CD14-positive monocyte (primary cell): Measurements from ENCODE around the gene BANP. TPM values are rescaled to one million over a fixed set of nuclear protein-coding genes. Genes with fewer than 3 reads are reported as not detected.
"Not testable (repeated sequence)": the region's sequence is repeated elsewhere in the genome, so short reads cannot be mapped to it uniquely, and the experiment has no call there.

Source experiments
- DNase-seq, 3 donors: peaks; one replicate each; pipeline ENCODE4 v3.0.0-alpha.2; 2011 to 2022
- H2AFZ ChIP-seq: 2 replicates; pipeline ENCODE4 v1.6.0; 2012; ENCODE audit warnings: mild to moderate bottlenecking, low read depth, low read length, inconsistent platforms; ENCODE audit not compliant: insufficient read depth, poor library complexity, severe bottlenecking
- H3K27ac ChIP-seq, 2 donors: 1 replicate in 1 of 2; 2 replicates in 1 of 2; pipeline ENCODE4 v1.5.1; 2012 to 2013; ENCODE audit warnings: low read length in 2 of 2, control low read depth in 1 of 2, inconsistent platforms in 1 of 2, low read depth in 1 of 2, mild to moderate bottlenecking in 1 of 2
- H3K27me3 ChIP-seq, 2 donors: one replicate each; pipeline versions ENCODE4 v1.6.0 to v1.6.1; 2011 to 2013; ENCODE audit warnings: low read length in 2 of 2; ENCODE audit not compliant: control insufficient read depth in 2 of 2, insufficient read depth in 2 of 2
- H3K36me3 ChIP-seq, 2 donors: replicated peaks in 1 of 2; 1 replicate in 1 of 2; 2 replicates in 1 of 2; pipeline versions ENCODE4 v1.5.1 to v1.6.1; 2012 to 2013; ENCODE audit warnings: low read length in 2 of 2, control low read depth in 1 of 2, inconsistent platforms in 1 of 2, mild to moderate bottlenecking in 1 of 2; ENCODE audit not compliant: insufficient read depth in 2 of 2, control insufficient read depth in 1 of 2
- H3K4me1 ChIP-seq, 2 donors: 1 replicate in 1 of 2; 2 replicates in 1 of 2; pipeline versions ENCODE4 v1.5.1 to v1.6.1; 2012 to 2013; ENCODE audit warnings: low read length in 2 of 2, control low read depth in 1 of 2, inconsistent platforms in 1 of 2, mild to moderate bottlenecking in 1 of 2, moderate library complexity in 1 of 2; ENCODE audit not compliant: insufficient read depth in 2 of 2, control insufficient read depth in 1 of 2
- H3K4me2 ChIP-seq: replicated peaks from 2 replicates; pipeline ENCODE3; 2012; ENCODE audit warnings: low read length, moderate library complexity, mild to moderate bottlenecking; ENCODE audit not compliant: poor library complexity, severe bottlenecking; ENCODE audit errors: extremely low read depth
- H3K4me3 ChIP-seq, 3 experiments: fragments of 200-600 bp in 1 of 3; sonication (generic) in 1 of 3; replicated peaks in 1 of 3; 1 replicate in 2 of 3; 2 replicates in 1 of 3; pipeline ENCODE4 v1.5.1; 2011 to 2013; ENCODE audit warnings: low read length in 3 of 3, mild to moderate bottlenecking in 3 of 3, control low read depth in 2 of 3, low read depth in 2 of 3, inconsistent platforms in 1 of 3, moderate library complexity in 1 of 3
- H3K79me2 ChIP-seq: 2 replicates; pipeline ENCODE4 v1.6.0; 2012; ENCODE audit warnings: mild to moderate bottlenecking, control low read depth, inconsistent platforms, low read length, moderate library complexity; ENCODE audit not compliant: insufficient read depth
- H3K9ac ChIP-seq: 2 replicates; pipeline ENCODE4 v1.6.0; 2017; ENCODE audit warnings: low read length, mild to moderate bottlenecking; ENCODE audit not compliant: insufficient read depth, poor library complexity, severe bottlenecking
- H3K9me3 ChIP-seq, 2 donors: replicated peaks in 1 of 2; 1 replicate in 1 of 2; 2 replicates in 1 of 2; pipeline versions ENCODE4 v1.5.1 to v1.6.1; 2012 to 2013; ENCODE audit warnings: low read length in 2 of 2, control low read depth in 1 of 2; ENCODE audit not compliant: control insufficient read depth in 1 of 2, insufficient read depth in 1 of 2
- H4K20me1 ChIP-seq: 2 replicates; pipeline ENCODE4 v1.6.0; 2012; ENCODE audit warnings: mild to moderate bottlenecking, low read length, control low read depth, moderate library complexity; ENCODE audit not compliant: insufficient read depth
- H3K27ac Mint-ChIP-seq, 7 donors: one replicate each; pipeline ENCODE4 v1.8.0; 2020; ENCODE audit warnings: mild to moderate bottlenecking in 7 of 7, mixed read lengths in 7 of 7, moderate library complexity in 6 of 7, inconsistent platforms in 2 of 7
- H3K27me3 Mint-ChIP-seq, 3 donors: one replicate each; pipeline ENCODE4 v1.8.0; 2021 to 2022; ENCODE audit warnings: low read depth in 3 of 3, mild to moderate bottlenecking in 3 of 3, mixed read lengths in 3 of 3, moderate library complexity in 3 of 3, inconsistent platforms in 1 of 3
- H3K36me3 Mint-ChIP-seq, 2 donors: one replicate each; pipeline ENCODE4 v1.8.0; 2020; ENCODE audit warnings: mixed read lengths in 2 of 2, inconsistent platforms in 1 of 2, mild to moderate bottlenecking in 1 of 2
- H3K4me1 Mint-ChIP-seq: one replicate; pipeline ENCODE4 v1.8.0; 2020; ENCODE audit warnings: mild to moderate bottlenecking, mixed read lengths
- H3K4me3 Mint-ChIP-seq, 2 donors: one replicate each; pipeline ENCODE4 v1.8.0; 2020; ENCODE audit warnings: mild to moderate bottlenecking in 2 of 2, mixed read lengths in 2 of 2, moderate library complexity in 1 of 2
- H3K9me3 Mint-ChIP-seq, 7 donors: one replicate each; pipeline ENCODE4 v1.8.0; 2020 to 2022; ENCODE audit warnings: mixed read lengths in 7 of 7, mild to moderate bottlenecking in 6 of 7, moderate library complexity in 6 of 7, inconsistent platforms in 2 of 7
- WGBS: methylation state at CpG from one replicate; pipeline ENCODE4 v1.1.5; 2013; ENCODE audit warnings: missing lambda C conversion rate; ENCODE audit not compliant: insufficient coverage; 5-methylcytosine and 5-hydroxymethylcytosine counted together
- intact Hi-C, 2 donors: fragments of 100-400 bp; cut with micrococcal nuclease; formaldehyde crosslinking; loops; one replicate each; pipeline versions ENCODE4 v1.15.0 to v1.15.1; 2023
- polyA plus RNA-seq, 3 donors: library from polyadenylated mRNA; depleted of rRNA in 1 of 3; unstranded in 2 of 3; stranded (reverse) in 1 of 3; fragments of 300-500 nt in 2 of 3; fragments of >200 nt in 1 of 3; fragmentation: Illumina TruSeq in 2 of 3; gene quantifications; 1 replicate in 2 of 3; 2 replicates in 1 of 3; pipeline ENCODE4 v1.2.3, GENCODE V29; 2012 to 2021

The BANP gene
- polyA plus RNA-seq, 3 donors: 10.1 to 40.9 (median 11.7) TPM

GRCh38 chr16:87988596-87988995 lies 37.4 kb downstream of the BANP start:
- H3K9ac ChIP-seq, H3K4me1 ChIP-seq, H3K4me3 Mint-ChIP-seq, H3K27me3 Mint-ChIP-seq, H3K9me3 Mint-ChIP-seq, H2AFZ ChIP-seq, DNase-seq, H3K27me3 ChIP-seq, H3K27ac ChIP-seq, H3K79me2 ChIP-seq, H3K4me1 Mint-ChIP-seq, H3K4me3 ChIP-seq, H3K4me2 ChIP-seq, H3K9me3 ChIP-seq: not testable (repeated sequence)
- Histone ChIP-seq H4K20me1 (peaks cover 14% of the 10 kb centered on the region), H3K36me3 (peaks cover 21 to 60% of the 10 kb centered on the region in 2 donors)
- intact Hi-C loops: loop anchor here in 1 of 2 donors (5.0 kb wide), 1 partner anchor 36 kb away; the partner anchor contains the start of gene BANP
- 94% methylated on average over 8 of the region's 9 CpGs for WGBS
- Mint-ChIP-seq H3K27ac (peak overlapping the region in 2 of 7 donors; percentile 13 to 60), H3K36me3 (peaks cover 65 to 71% of the 10 kb centered on the region in 2 donors)

GRCh38 chr16:87990254-87990653 lies 39.0 kb downstream of the BANP start:
- H3K27me3 Mint-ChIP-seq, H2AFZ ChIP-seq, H3K79me2 ChIP-seq, H3K9ac ChIP-seq, H3K4me2 ChIP-seq, H3K4me1 Mint-ChIP-seq, H3K4me3 Mint-ChIP-seq, H3K4me1 ChIP-seq, DNase-seq, H3K9me3 Mint-ChIP-seq, intact Hi-C loops, H3K9me3 ChIP-seq, H3K4me3 ChIP-seq, H3K27me3 ChIP-seq, H3K27ac ChIP-seq: not testable (repeated sequence)
- peaks cover 19 to 62% of the 10 kb centered on the region in 2 donors for H3K36me3 ChIP-seq
- 100% methylated on average over 2 of the region's 4 CpGs for WGBS
- peaks cover 61 to 72% of the 10 kb centered on the region in 2 donors for H3K36me3 Mint-ChIP-seq
- peak overlapping the region in 1 of 7 donors; percentile 77 for H3K27ac Mint-ChIP-seq
- H4K20me1 ChIP-seq: peaks cover 28% of the 10 kb centered on the region

- peaks cover 26 to 61% of the 10 kb centered on the region in 2 donors for H3K36me3 ChIP-seq
- DNase-seq, intact Hi-C loops, H3K9ac ChIP-seq, H3K4me2 ChIP-seq, H2AFZ ChIP-seq, H3K27ac ChIP-seq, H3K9me3 Mint-ChIP-seq, H3K9me3 ChIP-seq, H3K4me1 ChIP-seq, H3K4me3 Mint-ChIP-seq, H3K4me1 Mint-ChIP-seq, H3K27ac Mint-ChIP-seq, H3K27me3 Mint-ChIP-seq, H3K4me3 ChIP-seq, H3K27me3 ChIP-seq: not testable (repeated sequence)
- peaks cover 16% of the 10 kb centered on the region for H3K79me2 ChIP-seq
- H3K36me3 Mint-ChIP-seq: peaks cover 61 to 74% of the 10 kb centered on the region in 2 donors
- no CpG with 5 or more reads among the region's 7 CpGs for WGBS
- peaks cover 44% of the 10 kb centered on the region for H4K20me1 ChIP-seq
These were observed 40.9 kb downstream of the BANP start for GRCh38 chr16:87992142-87992541.
